LNCaP clone FGC (cell line): ENCODE results near the gene BLNK.

Source experiments
- DNase-seq: peaks from one replicate; pipeline ENCODE4 v3.0.0-alpha.2; 2011; ENCODE audit warnings: low read depth
- H3K4me3 ChIP-seq: 2 replicates; pipeline ENCODE4 v1.5.1; 2011; ENCODE audit warnings: mild to moderate bottlenecking, low read depth, low read length, control low read depth
- CTCF ChIP-seq: IDR thresholded peaks from 2 replicates; pipeline ENCODE4 v1.5.1; 2012; ENCODE audit warnings: mild to moderate bottlenecking; ENCODE audit not compliant: control insufficient read depth, insufficient read depth; ENCODE audit errors: extremely low read depth

The BLNK gene

GRCh38 chr10:96263669-96264068 is 7.7 kb downstream of the BLNK start:
- no peak for TF ChIP-seq CTCF
- DNase-seq, result no peak
- H3K4me3 ChIP-seq, result no peak overlapping the region

- DNase-seq, result no peak
- no peak for TF ChIP-seq CTCF
- no peak overlapping the region for H3K4me3 ChIP-seq
These were observed 8.2 kb downstream of the BLNK start for GRCh38 chr10:96263176-96263575.

GRCh38 chr10:96261930-96262329 is 9.4 kb downstream of the BLNK start:
- no peak overlapping the region for H3K4me3 ChIP-seq
- TF ChIP-seq CTCF, result no peak
- DNase-seq, result no peak

GRCh38 chr10:96261132-96261531 is 10.2 kb downstream of the BLNK start:
- no peak for DNase-seq
- TF ChIP-seq CTCF, result no peak
- H3K4me3 ChIP-seq, result no peak overlapping the region

- no peak overlapping the region for H3K4me3 ChIP-seq
- DNase-seq, result no peak
- TF ChIP-seq CTCF, result no peak
These were observed 11.4 kb downstream of the BLNK start for GRCh38 chr10:96260014-96260413.

GRCh38 chr10:96259150-96259549 is 12.2 kb downstream of the BLNK start:
- no peak overlapping the region for H3K4me3 ChIP-seq
- DNase-seq, result no peak
- TF ChIP-seq CTCF, result no peak

- TF ChIP-seq CTCF, result no peak
- no peak for DNase-seq
- no peak overlapping the region for H3K4me3 ChIP-seq
These were observed 13.4 kb downstream of the BLNK start for GRCh38 chr10:96257944-96258343.
